Chondrocyte (in vitro differentiated cells): Measurements from ENCODE around the gene PHKA1. TPM values are rescaled to one million over a fixed set of nuclear protein-coding genes. Genes with fewer than 3 reads are reported as not detected.
"Not testable (repeated sequence)": the region's sequence is repeated elsewhere in the genome, so short reads cannot be mapped to it uniquely, and the experiment has no call there.

ENCODE experiments used
- DNase-seq: peaks from one replicate; pipeline ENCODE4 v3.0.0; 2021; ENCODE audit warnings: mixed read lengths, low spot score
- H3K27ac Mint-ChIP-seq: one replicate; pipeline ENCODE4 v1.8.0; 2021; ENCODE audit warnings: mild to moderate bottlenecking, moderate library complexity, mixed read lengths; ENCODE audit not compliant: unreplicated experiment
- H3K27me3 Mint-ChIP-seq: 2 replicates; pipeline ENCODE4 v1.8.0; 2021; ENCODE audit warnings: low read depth, mixed read lengths
- H3K36me3 Mint-ChIP-seq: 2 replicates; pipeline ENCODE4 v1.8.0; 2021; ENCODE audit warnings: low read depth, mixed read lengths
- H3K4me1 Mint-ChIP-seq: 2 replicates; pipeline ENCODE4 v1.8.0; 2021; ENCODE audit warnings: low read depth, mild to moderate bottlenecking, mixed read lengths
- H3K4me3 Mint-ChIP-seq: one replicate; pipeline ENCODE4 v1.8.0; 2021; ENCODE audit warnings: mild to moderate bottlenecking, moderate library complexity, mixed read lengths; ENCODE audit not compliant: unreplicated experiment
- H3K9me3 Mint-ChIP-seq: 2 replicates; pipeline ENCODE4 v1.8.0; 2021; ENCODE audit warnings: low read depth, mixed read lengths
- CTCF ChIP-seq: fragments of 200-600 bp; sonication (generic); IDR thresholded peaks from 2 replicates; pipeline ENCODE4 v1.5.0; 2021; ENCODE audit warnings: antibody characterized with exemption, mild to moderate bottlenecking, moderate library complexity
- total RNA-seq: library from RNA; stranded (reverse); gene quantifications from 3 replicates; pipeline ENCODE4 v1.2.1, GENCODE V29; 2021

Gene PHKA1
- total RNA-seq, 1 donor from 2014 or later = 5.3 TPM

- Mint-ChIP-seq H3K36me3 (no peaks in the 10 kb centered on the region), H3K9me3 (peaks cover 3% of the 10 kb centered on the region), H3K27ac (no peak overlapping the region), H3K4me1 (peaks cover 16% of the 10 kb centered on the region), H3K4me3 (no peak overlapping the region), H3K27me3 (no peaks in the 10 kb centered on the region)
- DNase-seq = no peak
- no peak for TF ChIP-seq CTCF
Measured at GRCh38 chrX:72554448-72555140, 159.5 kb downstream of the PHKA1 start.

DNA sequence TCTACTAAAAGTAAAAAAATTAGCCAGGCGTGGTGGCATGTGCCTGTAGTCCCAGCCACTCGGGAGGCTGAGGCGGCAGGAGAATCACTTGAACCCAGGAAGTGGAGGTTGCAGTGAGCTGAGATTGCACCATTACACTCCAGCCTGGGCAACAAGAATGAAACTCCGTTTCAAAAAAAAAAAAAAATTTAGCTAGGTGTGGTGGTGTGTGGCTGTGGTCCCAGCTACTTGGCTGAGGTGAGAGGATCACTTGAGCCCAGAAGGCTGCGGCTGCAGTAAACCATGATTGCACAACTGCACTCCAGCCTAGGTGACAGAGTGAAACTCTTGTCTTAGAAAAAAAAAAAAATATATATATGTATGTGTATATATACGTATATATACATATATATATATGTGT is 161.7 kb downstream of the PHKA1 start:
- DNase-seq, H3K4me3 Mint-ChIP-seq, H3K36me3 Mint-ChIP-seq, H3K27me3 Mint-ChIP-seq, H3K27ac Mint-ChIP-seq, H3K9me3 Mint-ChIP-seq: not testable (repeated sequence)
- H3K4me1 Mint-ChIP-seq = peaks cover 16% of the 10 kb centered on the region

DNA sequence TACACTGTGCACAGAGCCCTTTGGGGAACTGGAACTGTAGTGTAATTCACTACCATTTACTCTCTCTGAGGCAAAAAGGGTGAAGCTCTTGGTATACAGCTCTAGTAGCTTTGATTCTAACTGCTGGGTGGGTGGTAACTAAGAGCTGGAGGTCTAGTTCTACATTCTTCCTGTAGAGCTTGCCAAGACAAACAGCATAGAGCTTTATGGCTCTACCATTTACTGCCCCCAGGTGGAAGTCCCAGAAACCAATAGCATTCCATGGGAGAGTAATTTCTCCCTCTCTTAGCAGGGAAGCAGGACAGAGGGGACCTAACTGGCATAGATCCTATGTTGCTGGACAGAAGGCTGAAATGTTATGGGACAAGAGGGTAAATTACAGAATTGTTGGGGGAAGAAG is 168.1 kb downstream of the PHKA1 start:
- Mint-ChIP-seq H3K9me3 (no peaks in the 10 kb centered on the region), H3K27me3 (no peaks in the 10 kb centered on the region), H3K4me3 (no peak overlapping the region), H3K4me1 (no peaks in the 10 kb centered on the region), H3K27ac (no peak overlapping the region), H3K36me3 (no peaks in the 10 kb centered on the region)
- no peak for DNase-seq
- peak; percentile 30 for TF ChIP-seq CTCF

- H3K27ac Mint-ChIP-seq = no peak overlapping the region
- no peaks in the 10 kb centered on the region for H3K9me3 Mint-ChIP-seq
- H3K27me3 Mint-ChIP-seq = no peaks in the 10 kb centered on the region
- no peaks in the 10 kb centered on the region for H3K36me3 Mint-ChIP-seq
- no peak for DNase-seq
- no peaks in the 10 kb centered on the region for H3K4me1 Mint-ChIP-seq
- no peak overlapping the region for H3K4me3 Mint-ChIP-seq
- TF ChIP-seq CTCF = peak; percentile 78
Measured at GRCh38 chrX:72540318-72540717, 173.8 kb downstream of the PHKA1 start.

- H3K4me1 Mint-ChIP-seq = no peaks in the 10 kb centered on the region
- no peak for TF ChIP-seq CTCF
- no peaks in the 10 kb centered on the region for H3K27me3 Mint-ChIP-seq
- H3K9me3 Mint-ChIP-seq = no peaks in the 10 kb centered on the region
- no peak overlapping the region for H3K4me3 Mint-ChIP-seq
- H3K27ac Mint-ChIP-seq = no peak overlapping the region
- no peaks in the 10 kb centered on the region for H3K36me3 Mint-ChIP-seq
- no peak for DNase-seq
Measured at GRCh38 chrX:72539822-72540221, 174.3 kb downstream of the PHKA1 start.

DNA sequence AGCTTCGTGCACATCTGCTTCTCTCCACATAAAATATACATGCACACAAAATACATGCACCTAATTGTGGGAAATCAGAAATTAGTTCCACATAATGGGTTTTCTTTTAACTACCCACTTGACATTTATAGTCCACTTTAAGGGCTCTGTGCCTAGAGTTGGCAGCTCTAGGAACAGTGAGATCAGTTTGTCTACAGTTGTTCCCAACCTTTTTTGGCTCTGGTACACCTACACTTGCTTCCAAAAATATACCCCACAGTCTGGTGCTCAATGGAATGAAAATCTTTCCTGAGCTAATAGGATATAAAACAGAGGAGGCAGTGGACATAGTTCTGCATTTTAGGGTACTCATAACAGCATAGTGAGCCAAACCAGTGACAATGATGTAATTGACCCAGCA is 177.6 kb downstream of the PHKA1 start:
- no peak overlapping the region for H3K27ac Mint-ChIP-seq
- H3K4me3 Mint-ChIP-seq = no peak overlapping the region
- H3K27me3 Mint-ChIP-seq = no peaks in the 10 kb centered on the region
- H3K9me3 Mint-ChIP-seq = no peaks in the 10 kb centered on the region
- no peak for DNase-seq
- H3K36me3 Mint-ChIP-seq = no peaks in the 10 kb centered on the region
- H3K4me1 Mint-ChIP-seq = no peaks in the 10 kb centered on the region
- no peak for TF ChIP-seq CTCF
